Esophagus squamous epithelium (tissue), 4 donors: ENCODE data around the gene MID1.

Experiments used
- POLR2A ChIP-seq, 4 donors: fragments of 450-650 bp; IDR thresholded peaks; one replicate each; pipeline ENCODE4 v1.6.1; 2017; ENCODE audit warnings: antibody characterized with exemption in 4 of 4, mild to moderate bottlenecking in 4 of 4, moderate library complexity in 3 of 4
- TF ChIP-seq, protein P1 (sequence below), 6 experiments: fragments of 450-650 bp in 4 of 6; fragments of 200-600 bp in 2 of 6; sonication (generic) in 2 of 6; IDR thresholded peaks; one replicate each; pipeline ENCODE4 v1.5.1; 2016 to 2019; ENCODE audit warnings: antibody characterized with exemption in 6 of 6, mild to moderate bottlenecking in 4 of 6, moderate library complexity in 4 of 6

- TF ChIP-seq, protein P1, sequence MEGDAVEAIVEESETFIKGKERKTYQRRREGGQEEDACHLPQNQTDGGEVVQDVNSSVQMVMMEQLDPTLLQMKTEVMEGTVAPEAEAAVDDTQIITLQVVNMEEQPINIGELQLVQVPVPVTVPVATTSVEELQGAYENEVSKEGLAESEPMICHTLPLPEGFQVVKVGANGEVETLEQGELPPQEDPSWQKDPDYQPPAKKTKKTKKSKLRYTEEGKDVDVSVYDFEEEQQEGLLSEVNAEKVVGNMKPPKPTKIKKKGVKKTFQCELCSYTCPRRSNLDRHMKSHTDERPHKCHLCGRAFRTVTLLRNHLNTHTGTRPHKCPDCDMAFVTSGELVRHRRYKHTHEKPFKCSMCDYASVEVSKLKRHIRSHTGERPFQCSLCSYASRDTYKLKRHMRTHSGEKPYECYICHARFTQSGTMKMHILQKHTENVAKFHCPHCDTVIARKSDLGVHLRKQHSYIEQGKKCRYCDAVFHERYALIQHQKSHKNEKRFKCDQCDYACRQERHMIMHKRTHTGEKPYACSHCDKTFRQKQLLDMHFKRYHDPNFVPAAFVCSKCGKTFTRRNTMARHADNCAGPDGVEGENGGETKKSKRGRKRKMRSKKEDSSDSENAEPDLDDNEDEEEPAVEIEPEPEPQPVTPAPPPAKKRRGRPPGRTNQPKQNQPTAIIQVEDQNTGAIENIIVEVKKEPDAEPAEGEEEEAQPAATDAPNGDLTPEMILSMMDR (IDR thresholded peaks at IDR 0.05) = no peak
- no peak for TF ChIP-seq POLR2A (IDR thresholded peaks at IDR 0.05)
Observed at GRCh38 chrX:10441464-10441863, 178.9 kb downstream of the MID1 start.
